Neural crest cell (in vitro differentiated cells): ENCODE data around the gene ST6GALNAC1. TPM values are rescaled to one million over a fixed set of nuclear protein-coding genes. Genes with fewer than 3 reads are reported as not detected.
A peak's percentile ranks its signal among the peaks of the same experiment; 100 is the strongest.
"Not testable (repeated sequence)": the region's sequence is repeated elsewhere in the genome, so short reads cannot be mapped to it uniquely, and the experiment has no call there.

Experiments used
- DNase-seq: peaks from one replicate; pipeline ENCODE4 v3.0.0; 2021; ENCODE audit warnings: low read depth, mixed read lengths, low spot score
- H3K27ac Mint-ChIP-seq: one replicate; pipeline ENCODE4 v1.8.0; 2021; ENCODE audit warnings: mild to moderate bottlenecking, mixed read lengths; ENCODE audit not compliant: unreplicated experiment
- H3K27me3 Mint-ChIP-seq: 2 replicates; pipeline ENCODE4 v1.8.0; 2021; ENCODE audit warnings: low read depth, mild to moderate bottlenecking, mixed read lengths
- H3K36me3 Mint-ChIP-seq: 2 replicates; pipeline ENCODE4 v1.8.0; 2021; ENCODE audit warnings: low read depth, mild to moderate bottlenecking, mixed read lengths
- H3K4me1 Mint-ChIP-seq: 2 replicates; pipeline ENCODE4 v1.8.0; 2021; ENCODE audit warnings: mixed read lengths
- H3K4me3 Mint-ChIP-seq: one replicate; pipeline ENCODE4 v1.8.0; 2021; ENCODE audit warnings: mild to moderate bottlenecking, mixed read lengths
- H3K9me3 Mint-ChIP-seq: 2 replicates; pipeline ENCODE4 v1.8.0; 2021; ENCODE audit warnings: mixed read lengths
- total RNA-seq: library from RNA; stranded (reverse); gene quantifications from 2 replicates; pipeline ENCODE4 v1.2.1, GENCODE V29; 2021
- TF ChIP-seq, protein P1 (sequence below): fragments of 200-600 bp; sonication (generic); conservative IDR thresholded peaks from 2 replicates; pipeline ENCODE4 v1.5.0; 2021; ENCODE audit warnings: antibody characterized with exemption, mild to moderate bottlenecking

ST6GALNAC1 gene
- total RNA-seq, 1 donor from 2014 or later = not detected

DNA sequence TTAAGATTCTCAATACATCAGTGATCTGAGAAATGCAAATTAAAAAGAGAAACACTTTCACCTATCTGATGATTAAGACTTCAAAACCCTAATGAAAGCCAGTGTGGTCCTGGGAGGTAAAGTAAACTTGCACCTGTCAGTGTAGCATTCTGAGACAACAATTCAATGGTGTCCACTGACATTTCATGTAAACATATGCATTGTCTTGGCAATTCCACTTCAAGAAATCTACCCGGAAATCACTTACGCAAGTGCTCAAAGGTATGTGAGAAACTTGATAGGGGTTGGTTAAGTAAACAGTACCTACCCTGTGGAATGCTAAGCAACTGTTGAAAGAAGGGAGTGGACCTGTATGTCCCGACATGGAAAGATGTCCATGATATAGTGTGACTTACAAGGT, 2.1 kb downstream of the ST6GALNAC1 start:
- DNase-seq = no peak
- TF ChIP-seq, protein P1, sequence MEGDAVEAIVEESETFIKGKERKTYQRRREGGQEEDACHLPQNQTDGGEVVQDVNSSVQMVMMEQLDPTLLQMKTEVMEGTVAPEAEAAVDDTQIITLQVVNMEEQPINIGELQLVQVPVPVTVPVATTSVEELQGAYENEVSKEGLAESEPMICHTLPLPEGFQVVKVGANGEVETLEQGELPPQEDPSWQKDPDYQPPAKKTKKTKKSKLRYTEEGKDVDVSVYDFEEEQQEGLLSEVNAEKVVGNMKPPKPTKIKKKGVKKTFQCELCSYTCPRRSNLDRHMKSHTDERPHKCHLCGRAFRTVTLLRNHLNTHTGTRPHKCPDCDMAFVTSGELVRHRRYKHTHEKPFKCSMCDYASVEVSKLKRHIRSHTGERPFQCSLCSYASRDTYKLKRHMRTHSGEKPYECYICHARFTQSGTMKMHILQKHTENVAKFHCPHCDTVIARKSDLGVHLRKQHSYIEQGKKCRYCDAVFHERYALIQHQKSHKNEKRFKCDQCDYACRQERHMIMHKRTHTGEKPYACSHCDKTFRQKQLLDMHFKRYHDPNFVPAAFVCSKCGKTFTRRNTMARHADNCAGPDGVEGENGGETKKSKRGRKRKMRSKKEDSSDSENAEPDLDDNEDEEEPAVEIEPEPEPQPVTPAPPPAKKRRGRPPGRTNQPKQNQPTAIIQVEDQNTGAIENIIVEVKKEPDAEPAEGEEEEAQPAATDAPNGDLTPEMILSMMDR = no peak
- peaks cover 37% of the 10 kb centered on the region for H3K4me1 Mint-ChIP-seq
- H3K27ac Mint-ChIP-seq = no peak overlapping the region
- no peaks in the 10 kb centered on the region for H3K36me3 Mint-ChIP-seq
- H3K9me3 Mint-ChIP-seq = no peaks in the 10 kb centered on the region
- no peak overlapping the region for H3K4me3 Mint-ChIP-seq
- no peaks in the 10 kb centered on the region for H3K27me3 Mint-ChIP-seq

- H3K4me1 Mint-ChIP-seq = peaks cover 43% of the 10 kb centered on the region
- no peaks in the 10 kb centered on the region for H3K9me3 Mint-ChIP-seq
- TF ChIP-seq, protein P1 = no peak
- DNase-seq = no peak
- H3K36me3 Mint-ChIP-seq = no peaks in the 10 kb centered on the region
- H3K27ac Mint-ChIP-seq = no peak overlapping the region
- no peak overlapping the region for H3K4me3 Mint-ChIP-seq
- H3K27me3 Mint-ChIP-seq = no peaks in the 10 kb centered on the region
Observed at GRCh38 chr17:76640550-76641380, 2.8 kb downstream of the ST6GALNAC1 start.

- H3K9me3 Mint-ChIP-seq = no peaks in the 10 kb centered on the region
- H3K4me3 Mint-ChIP-seq = no peak overlapping the region
- no peaks in the 10 kb centered on the region for H3K27me3 Mint-ChIP-seq
- DNase-seq = no peak
- H3K36me3 Mint-ChIP-seq = no peaks in the 10 kb centered on the region
- TF ChIP-seq, protein P1 = no peak
- peaks cover 57% of the 10 kb centered on the region for H3K4me1 Mint-ChIP-seq
- H3K27ac Mint-ChIP-seq = no peak overlapping the region
Observed at GRCh38 chr17:76638263-76638662, 5.3 kb downstream of the ST6GALNAC1 start.

GRCh38 chr17:76636486-76637206, 6.9 kb downstream of the ST6GALNAC1 start:
- not testable (repeated sequence) for DNase-seq, H3K27me3 Mint-ChIP-seq, H3K36me3 Mint-ChIP-seq, H3K9me3 Mint-ChIP-seq
- H3K4me3 Mint-ChIP-seq = peak overlapping the region; percentile 60
- H3K4me1 Mint-ChIP-seq = peaks cover 69% of the 10 kb centered on the region
- H3K27ac Mint-ChIP-seq = peak overlapping the region; percentile 83

GRCh38 chr17:76635659-76636360, 7.7 kb downstream of the ST6GALNAC1 start:
- Mint-ChIP-seq H3K27me3 (no peaks in the 10 kb centered on the region), H3K9me3 (no peaks in the 10 kb centered on the region), H3K4me1 (peaks cover 67% of the 10 kb centered on the region), H3K36me3 (no peaks in the 10 kb centered on the region), H3K4me3 (peak overlapping the region; percentile 60), H3K27ac (peak overlapping the region; percentile 83)
- TF ChIP-seq, protein P1 = no peak
- no peak for DNase-seq
